Measurements from ENCODE around the gene CCDC50. TPM values are rescaled to one million over a fixed set of nuclear protein-coding genes. Genes with fewer than 3 reads are reported as not detected.

CCDC50 gene
- total and polyA plus RNA-seq, 10 of the 15 experiments (the other 5 are each of a cell fraction or from before 2014, with no cell fraction given) = 46.7 to 150 (median 125) TPM

DNA sequence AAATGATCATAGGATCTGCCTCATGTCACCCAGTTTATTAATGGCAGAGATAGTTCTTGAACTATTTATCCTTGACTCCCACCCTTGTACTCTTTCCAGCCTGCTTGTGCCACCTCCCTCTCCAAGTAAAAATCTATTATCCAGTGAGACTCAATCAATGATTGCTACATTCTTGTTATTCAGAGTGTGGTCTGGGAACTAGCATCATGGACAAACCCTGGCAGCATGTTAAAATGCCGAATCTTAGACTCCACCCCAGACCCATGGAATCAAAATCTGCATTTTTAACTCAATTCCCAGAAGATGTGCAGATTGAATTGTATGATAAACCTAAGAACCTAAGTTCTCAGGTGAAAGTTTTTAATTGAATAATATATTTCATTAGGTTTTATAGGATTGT lies 97.1 kb downstream of the CCDC50 start (continued):
- no peak for TF ChIP-seq CEBPZ (IDR thresholded peaks at IDR 0.05; ENCODE audit: low read depth, low read length)
- TF ChIP-seq KAT2A (conservative IDR thresholded peaks at IDR 0.05; ENCODE audit: control insufficient read depth, low read depth, low read length) = no peak
- TF ChIP-seq PML (IDR thresholded peaks at IDR 0.05; ENCODE audit: low read length) = no peak
- no peak for TF ChIP-seq E2F4 (IDR thresholded peaks at IDR 0.05; ENCODE audit: low read depth, low read length)
- no peak for TF ChIP-seq CREM (IDR thresholded peaks at IDR 0.05; ENCODE audit: low read depth)
- no peak for TF ChIP-seq EP300 (IDR thresholded peaks at IDR 0.05; ENCODE audit: borderline replicate concordance in 1 of 2, control insufficient read depth in 1 of 2, low read depth in 2 of 2, low read length in 2 of 2)
- no peak for TF ChIP-seq USF2 (IDR thresholded peaks at IDR 0.05; ENCODE audit: borderline replicate concordance, low read depth, low read length)

DNA sequence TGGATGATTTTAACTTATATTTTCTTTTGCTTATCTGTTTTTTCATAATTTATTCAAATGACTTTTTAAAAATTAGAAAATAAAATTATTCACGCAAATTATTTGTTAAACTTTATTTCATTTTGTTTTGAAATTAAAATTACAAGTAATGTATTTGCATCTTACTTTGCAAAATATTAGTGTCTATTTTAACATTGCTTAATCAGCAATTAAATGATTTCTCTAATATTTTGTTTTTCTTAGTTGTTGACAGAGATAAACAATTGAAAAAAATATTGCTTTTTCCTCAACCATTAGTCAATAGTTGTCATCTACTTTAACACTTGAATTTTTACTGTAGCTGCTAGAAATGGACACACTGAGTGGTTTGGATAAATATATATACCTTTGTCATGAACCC lies 99.0 kb downstream of the CCDC50 start:
- no peak for DNase-seq (ENCODE audit: low read depth, low spot score)
- Histone ChIP-seq H3K9ac (ENCODE audit: control insufficient read depth, insufficient read depth, low read length) (no peak overlapping the region), H3K27ac (ENCODE audit: control insufficient read depth, insufficient read depth) (no peak overlapping the region), H3K4me1 (ENCODE audit: control insufficient read depth, insufficient read depth, low read length) (no peaks in the 10 kb centered on the region), H3K27me3 (replicated peaks in 1 of 2; ENCODE audit: control insufficient read depth in 2 of 2, insufficient read depth in 2 of 2, low read length in 1 of 2) (peaks cover 0 to 1% of the 10 kb centered on the region in 2 experiments; a peak in 1 of 4 replicates), H3K4me3 (no peak overlapping the region), H4K20me1 (ENCODE audit: control insufficient read depth, insufficient read depth) (no peaks in the 10 kb centered on the region), H3K36me3 (ENCODE audit: control insufficient read depth in 2 of 2, insufficient read depth in 2 of 2, low read length in 1 of 2) (no peaks in the 10 kb centered on the region), H2AFZ (ENCODE audit: control insufficient read depth, low read depth, low read length) (no peak overlapping the region), H3K79me2 (ENCODE audit: control insufficient read depth, insufficient read depth, low read length) (no peaks in the 10 kb centered on the region), H3K9me3 (replicated peaks; ENCODE audit: control insufficient read depth, insufficient read depth, low read length) (no peaks in the 10 kb centered on the region), H3K4me2 (ENCODE audit: control insufficient read depth, insufficient read depth) (no peak overlapping the region)
- WGBS (ENCODE audit: insufficient coverage, insufficient replicate concordance, low lambda C conversion rate, missing lambda C conversion rate) = 80% methylated on average over 1 of the region's 1 CpG
- in situ Hi-C loops (cut with MboI) (no loop called here), intact Hi-C loops (cut with micrococcal nuclease; ENCODE audit: unreplicated experiment) (no loop called here)
- CTCF ChIA-PET = no interaction called here
- RAD21 ChIA-PET (ENCODE audit: unreplicated experiment) = no interaction called here
- no TSS peak for BruUV-seq (replicated peaks)
- FAIRE-seq = no peak
- SMC1A ChIA-PET (ENCODE audit: uncharacterized antibody, unreplicated experiment) = no interaction called here
- POLR2A ChIA-PET = no interaction called here
- no peak for ATAC-seq
- TF ChIP-seq PML (IDR thresholded peaks at IDR 0.05; ENCODE audit: low read length) (no peak), NR2C1 (IDR thresholded peaks at IDR 0.05) (no peak), WRNIP1 (IDR thresholded peaks at IDR 0.05; ENCODE audit: borderline replicate concordance, low read depth, low read length) (no peak), FOS (IDR thresholded peaks at IDR 0.05; ENCODE audit: borderline replicate concordance, extremely low read depth, insufficient read length) (no peak), ELK1 (IDR thresholded peaks at IDR 0.05; ENCODE audit: low read depth, low read length) (no peak), TCF12 (IDR thresholded peaks at IDR 0.05; ENCODE audit: low read depth, low read length) (no peak), ZNF274 (IDR thresholded peaks at IDR 0.05; ENCODE audit: insufficient read depth, insufficient read length) (no peak)
- TF ChIP-seq, protein P1, sequence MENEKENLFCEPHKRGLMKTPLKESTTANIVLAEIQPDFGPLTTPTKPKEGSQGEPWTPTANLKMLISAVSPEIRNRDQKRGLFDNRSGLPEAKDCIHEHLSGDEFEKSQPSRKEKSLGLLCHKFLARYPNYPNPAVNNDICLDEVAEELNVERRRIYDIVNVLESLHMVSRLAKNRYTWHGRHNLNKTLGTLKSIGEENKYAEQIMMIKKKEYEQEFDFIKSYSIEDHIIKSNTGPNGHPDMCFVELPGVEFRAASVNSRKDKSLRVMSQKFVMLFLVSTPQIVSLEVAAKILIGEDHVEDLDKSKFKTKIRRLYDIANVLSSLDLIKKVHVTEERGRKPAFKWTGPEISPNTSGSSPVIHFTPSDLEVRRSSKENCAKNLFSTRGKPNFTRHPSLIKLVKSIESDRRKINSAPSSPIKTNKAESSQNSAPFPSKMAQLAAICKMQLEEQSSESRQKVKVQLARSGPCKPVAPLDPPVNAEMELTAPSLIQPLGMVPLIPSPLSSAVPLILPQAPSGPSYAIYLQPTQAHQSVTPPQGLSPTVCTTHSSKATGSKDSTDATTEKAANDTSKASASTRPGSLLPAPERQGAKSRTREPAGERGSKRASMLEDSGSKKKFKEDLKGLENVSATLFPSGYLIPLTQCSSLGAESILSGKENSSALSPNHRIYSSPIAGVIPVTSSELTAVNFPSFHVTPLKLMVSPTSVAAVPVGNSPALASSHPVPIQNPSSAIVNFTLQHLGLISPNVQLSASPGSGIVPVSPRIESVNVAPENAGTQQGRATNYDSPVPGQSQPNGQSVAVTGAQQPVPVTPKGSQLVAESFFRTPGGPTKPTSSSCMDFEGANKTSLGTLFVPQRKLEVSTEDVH (IDR thresholded peaks at IDR 0.05; ENCODE audit: low read depth, partially characterized antibody) = no peak

Measured in GM12878 (cell line).